Common myeloid progenitor, CD34-positive (primary cell): ENCODE data around the gene DDX43. TPM values are rescaled to one million over a fixed set of nuclear protein-coding genes. Genes with fewer than 3 reads are reported as not detected.

Experiments used
- CTCF ChIA-PET: fragments of 350-600 bp; sonication (Branson Sonifier 250); formaldehyde crosslinking; loops from one replicate; lab custom pipeline; 2021; ENCODE audit warnings: antibody characterized with exemption; lab: Charles Lee
- POLR2A ChIA-PET: fragments of 350-600 bp; sonication (Branson Sonifier 250); formaldehyde crosslinking; loops from one replicate; lab custom pipeline; 2021; ENCODE audit warnings: antibody characterized with exemption; lab: Charles Lee
- DNase-seq, 3 donors: peaks; one replicate each; pipeline versions ENCODE4 v3.0.0 to v3.0.0-alpha.2; 2013
- H3K27ac ChIP-seq, 2 experiments: 1 replicate in 1 of 2; 2 replicates in 1 of 2; pipeline ENCODE4 v1.7.0; 2013; ENCODE audit warnings: inconsistent platforms in 2 of 2, low read length in 2 of 2, mild to moderate bottlenecking in 2 of 2, low read depth in 1 of 2, moderate library complexity in 1 of 2; ENCODE audit not compliant: severe bottlenecking in 2 of 2, insufficient read depth in 1 of 2, poor library complexity in 1 of 2
- H3K27me3 ChIP-seq, 5 experiments: replicated peaks in 2 of 5; 1 replicate in 3 of 5; 2 replicates in 2 of 5; pipeline versions ENCODE4 v1.6.1 to v1.7.0; 2013; ENCODE audit warnings: low read length in 4 of 5, mild to moderate bottlenecking in 2 of 5, moderate library complexity in 2 of 5, inconsistent platforms in 1 of 5; ENCODE audit not compliant: insufficient read depth in 5 of 5, control insufficient read depth in 4 of 5
- H3K36me3 ChIP-seq, 4 experiments: 1 replicate in 2 of 4; 2 replicates in 2 of 4; pipeline versions ENCODE4 v1.6.1 to v1.7.0; 2013; ENCODE audit warnings: low read length in 3 of 4, control low read depth in 1 of 4, mild to moderate bottlenecking in 1 of 4; ENCODE audit not compliant: control insufficient read depth in 4 of 4, insufficient read depth in 4 of 4
- H3K4me1 ChIP-seq, 4 experiments: 1 replicate in 3 of 4; 2 replicates in 1 of 4; pipeline versions ENCODE4 v1.6.1 to v1.7.1; 2013; ENCODE audit warnings: low read length in 3 of 4, mild to moderate bottlenecking in 3 of 4, control low read depth in 1 of 4, inconsistent platforms in 1 of 4, moderate library complexity in 1 of 4; ENCODE audit not compliant: control insufficient read depth in 4 of 4, insufficient read depth in 4 of 4; ENCODE audit errors: control extremely low read depth in 1 of 4
- H3K4me3 ChIP-seq, 7 experiments: 1 replicate in 4 of 7; 2 replicates in 3 of 7; pipeline versions ENCODE4 v1.5.1 to v1.7.0; 2013; ENCODE audit warnings: mild to moderate bottlenecking in 7 of 7, low read length in 6 of 7, moderate library complexity in 6 of 7, inconsistent platforms in 2 of 7, low read depth in 2 of 7, control low read depth in 1 of 7; ENCODE audit not compliant: insufficient read depth in 4 of 7, control insufficient read depth in 1 of 7; ENCODE audit errors: extremely low read depth in 1 of 7
- H3K9me3 ChIP-seq, 5 experiments: 1 replicate in 4 of 5; 2 replicates in 1 of 5; pipeline versions ENCODE4 v1.6.1 to v1.7.1; 2013; ENCODE audit warnings: low read length in 4 of 5, mild to moderate bottlenecking in 2 of 5, inconsistent platforms in 1 of 5, low read depth in 1 of 5, moderate library complexity in 1 of 5; ENCODE audit not compliant: control insufficient read depth in 4 of 5, insufficient read depth in 2 of 5; ENCODE audit errors: control extremely low read depth in 1 of 5
- WGBS: methylation state at CpG from one replicate; pipeline ENCODE4 v1.1.5; 2013; ENCODE audit not compliant: insufficient coverage; 5-methylcytosine and 5-hydroxymethylcytosine counted together
- polyA plus RNA-seq: library from polyadenylated mRNA; unstranded; fragments of 120-200 nt; gene quantifications from one replicate; pipeline ENCODE4 v1.2.1, GENCODE V29; 2013

Gene DDX43
- 0.22 TPM for polyA plus RNA-seq

DNA sequence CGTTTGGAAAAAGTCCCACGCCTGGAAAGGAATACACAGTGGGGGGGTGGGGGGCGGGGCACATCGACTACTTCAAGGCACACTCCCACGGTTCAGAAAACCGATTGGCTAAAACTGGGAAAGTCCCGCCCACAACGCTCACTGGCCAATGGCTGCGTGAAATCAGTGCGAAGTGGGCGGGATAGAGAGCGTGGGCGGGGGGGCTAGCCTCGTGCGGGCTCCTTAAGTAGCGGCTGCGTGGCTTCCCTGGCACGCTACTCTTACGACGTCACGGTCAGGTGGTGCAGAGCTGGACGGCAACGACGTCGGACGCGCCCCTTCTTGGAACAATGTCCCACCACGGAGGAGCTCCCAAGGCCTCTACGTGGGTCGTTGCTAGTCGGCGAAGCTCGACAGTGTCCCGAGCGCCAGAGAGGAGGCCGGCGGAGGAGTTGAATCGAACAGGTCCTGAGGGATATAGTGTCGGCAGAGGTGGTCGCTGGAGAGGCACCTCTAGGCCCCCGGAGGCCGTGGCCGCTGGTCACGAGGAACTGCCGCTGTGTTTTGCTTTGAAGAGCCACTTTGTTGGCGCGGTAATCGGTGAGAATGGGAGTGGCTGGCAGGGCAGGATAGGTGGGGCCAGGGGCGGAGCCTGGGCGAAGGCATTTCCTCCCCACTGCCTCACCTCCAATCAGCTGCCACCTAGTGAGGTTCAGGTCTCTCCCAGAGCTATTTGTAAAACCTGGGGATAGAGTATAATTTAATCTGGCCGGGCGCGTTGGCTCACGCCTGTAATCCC, at the start of gene DDX43:
Gene DDX43, plus strand, starts transcription at position 252 of the 778 bp plus-strand sequence. Its CDS starts 78 bp downstream, at position 330.
- Histone ChIP-seq H3K36me3 (no peaks in the 10 kb centered on the region), H3K4me3 (peak within 1 kb of the TSS in 2 of 7 experiments; percentile 26 to 28), H3K27ac (no peak within 1 kb of the TSS), H3K4me1 (peaks cover 0 to 4% (median 0%) of the 10 kb centered on the region in 4 experiments), H3K9me3 (no peaks in the 10 kb centered on the region), H3K27me3 (no peaks in the 10 kb centered on the region)
- peak; percentile 18 to 68 (median 51) for DNase-seq
- WGBS, result 90% methylated on average over 45 of the region's 54 CpGs
- ChIA-PET CTCF (interaction anchor here (1.4 kb wide), 1 partner anchor 69 kb away, joined by 3 read pairs; no protein-coding TSS in a partner anchor), POLR2A (no interaction called here)

DNA sequence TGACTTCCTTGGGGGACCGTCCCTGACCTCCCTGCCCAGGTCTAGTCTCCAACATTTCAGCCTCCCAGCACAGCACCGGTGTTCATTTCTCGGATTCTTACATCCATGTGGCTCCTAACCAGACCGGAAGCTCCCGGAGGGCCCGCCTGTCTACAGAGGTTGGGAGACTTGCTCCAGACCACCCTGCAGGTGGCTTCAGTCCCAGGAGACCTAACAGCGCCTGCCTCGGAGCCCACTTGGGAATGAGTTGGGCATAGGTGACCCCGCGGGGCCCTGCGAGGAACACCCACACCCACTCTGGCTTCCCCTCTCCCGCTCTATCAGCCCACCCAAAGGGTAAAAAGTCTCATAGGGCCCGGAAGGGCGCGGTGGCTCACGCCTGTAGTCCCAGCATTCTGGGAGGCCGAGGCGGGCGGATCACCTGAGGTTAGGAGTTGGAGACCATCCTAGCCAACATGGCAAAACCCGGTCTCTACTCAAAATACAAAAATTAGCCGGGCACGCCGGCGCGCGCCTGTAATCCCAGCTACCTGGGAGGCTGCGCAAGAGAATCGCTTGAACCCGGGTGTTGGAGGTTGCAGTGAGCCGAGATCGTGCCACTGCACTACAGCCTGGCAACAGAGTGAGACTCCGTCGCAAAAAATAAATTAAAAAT, 46.0 kb upstream of the DDX43 start:
- no peak overlapping the region for H3K4me3 ChIP-seq
- CTCF ChIA-PET, result no interaction called here
- DNase-seq, result no peak
- WGBS, result 84% methylated on average over 14 of the region's 33 CpGs
- POLR2A ChIA-PET, result no interaction called here
- H3K4me1 ChIP-seq, result no peaks in the 10 kb centered on the region
- peaks cover 12 to 57% (median 16%) of the 10 kb centered on the region in 5 experiments for H3K27me3 ChIP-seq
- no peaks in the 10 kb centered on the region for H3K36me3 ChIP-seq
- no peak overlapping the region for H3K27ac ChIP-seq
- H3K9me3 ChIP-seq, result peaks cover 0 to 5% (median 0%) of the 10 kb centered on the region in 5 experiments

DNA sequence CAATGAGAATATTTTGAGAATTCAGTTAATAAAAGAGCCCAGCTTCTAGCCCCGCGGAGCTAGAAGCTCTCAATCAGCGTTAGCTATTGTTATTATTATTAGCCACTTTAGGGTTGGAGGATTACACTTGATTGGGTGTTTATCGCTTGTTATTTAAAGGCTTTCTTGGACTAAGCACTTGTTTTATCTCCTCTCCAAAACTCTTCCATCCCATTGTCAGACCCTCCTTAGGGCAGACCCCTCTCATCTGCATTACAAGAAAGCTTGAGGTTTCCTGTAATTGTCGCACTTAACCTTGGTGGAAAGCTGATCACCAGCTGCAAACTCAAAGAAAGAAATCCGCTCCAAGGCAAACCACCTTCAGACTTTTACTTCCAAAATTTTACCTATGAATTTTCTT, 45.3 kb upstream of the DDX43 start:
- Histone ChIP-seq H3K4me3 (no peak overlapping the region), H3K36me3 (no peaks in the 10 kb centered on the region), H3K4me1 (no peaks in the 10 kb centered on the region), H3K9me3 (peaks cover 0 to 8% (median 0%) of the 10 kb centered on the region in 5 experiments), H3K27ac (no peak overlapping the region), H3K27me3 (peaks cover 12 to 60% (median 16%) of the 10 kb centered on the region in 5 experiments)
- CTCF ChIA-PET, result no interaction called here
- POLR2A ChIA-PET, result no interaction called here
- no peak for DNase-seq
- 60% methylated on average over 1 of the region's 6 CpGs for WGBS

DNA sequence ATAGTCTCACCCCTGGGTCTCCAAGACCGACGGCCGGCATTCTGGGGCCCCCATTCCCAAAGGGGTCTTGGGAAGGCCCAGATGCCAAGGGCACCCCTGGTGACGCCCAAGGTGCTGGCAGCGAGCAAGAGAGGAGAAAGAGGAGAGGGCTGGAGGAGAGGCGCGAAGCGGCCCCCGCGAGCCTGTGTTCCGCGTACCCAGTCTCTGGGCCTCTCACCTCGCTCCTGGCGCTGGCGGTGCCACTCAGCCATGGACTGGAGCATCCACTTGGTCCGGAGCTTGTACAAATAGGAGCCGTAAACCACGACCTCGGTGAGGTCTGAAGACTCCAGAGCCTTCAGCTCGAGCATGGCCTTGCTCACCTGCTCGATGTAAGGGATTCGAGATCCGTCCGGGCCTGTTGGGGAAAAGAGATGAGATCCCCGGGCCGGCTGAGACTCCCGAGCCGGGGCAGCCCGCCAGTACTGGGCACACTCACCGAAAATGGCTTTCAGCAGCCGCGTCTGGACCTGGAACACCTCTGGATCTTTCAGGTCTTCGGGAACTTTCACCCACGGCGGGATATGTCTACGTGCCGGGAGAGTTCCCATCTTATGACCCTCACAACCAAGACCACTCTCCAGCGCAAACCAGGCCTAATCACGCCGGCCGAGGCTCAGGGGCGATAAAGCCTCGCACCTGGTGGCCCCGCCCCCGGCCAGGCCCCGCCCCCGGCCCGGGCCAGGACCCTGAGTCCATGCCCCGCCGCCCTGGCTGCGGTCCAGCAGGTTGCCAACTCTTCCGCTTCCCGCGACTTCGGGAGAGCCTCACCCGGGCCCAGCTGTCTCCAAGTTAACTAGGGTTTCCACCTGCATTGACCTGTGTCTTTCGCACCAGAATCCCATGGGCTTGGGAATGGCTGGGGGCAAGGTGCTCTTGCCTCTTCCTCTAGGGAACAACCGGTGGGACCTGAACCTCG, 40.7 kb upstream of the DDX43 start, which contains the start of gene DPPA5:
Gene DPPA5, minus strand, starts transcription at position 641 of the 958 bp plus-strand sequence. Its CDS starts 51 bp downstream, at position 590.
- Histone ChIP-seq H3K27ac (no peak within 1 kb of the TSS), H3K27me3 (peaks cover 6 to 38% (median 13%) of the 10 kb centered on the region in 5 experiments), H3K9me3 (peaks cover 0 to 8% (median 0%) of the 10 kb centered on the region in 5 experiments), H3K4me3 (no peak within 1 kb of the TSS), H3K4me1 (no peaks in the 10 kb centered on the region), H3K36me3 (no peaks in the 10 kb centered on the region)
- ChIA-PET CTCF (no interaction called here), POLR2A (no interaction called here)
- WGBS, result 96% methylated on average over 50 of the region's 59 CpGs
- no peak for DNase-seq

DNA sequence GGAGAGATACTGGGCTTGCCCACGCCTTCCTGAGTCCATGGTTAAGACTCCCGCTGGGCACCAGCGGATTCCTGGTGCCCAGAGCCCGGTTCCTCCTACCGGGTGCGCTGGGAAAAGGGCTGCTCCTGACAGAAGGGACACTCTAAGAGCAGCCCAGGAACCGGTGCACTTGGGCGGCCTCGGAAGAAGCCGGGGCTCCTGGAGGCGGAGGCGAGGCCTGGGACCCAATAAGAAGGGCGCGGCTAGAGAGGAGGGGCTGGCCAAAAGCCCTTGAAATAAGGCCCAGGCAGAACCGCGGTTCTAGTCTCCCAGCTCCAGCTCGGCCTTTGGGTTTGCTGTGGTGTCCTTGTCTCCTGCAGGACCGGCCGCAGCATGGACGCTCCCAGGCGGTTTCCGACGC, 32.3 kb upstream of the DDX43 start, which contains the start of gene KHDC3L:
Gene KHDC3L, plus strand, starts transcription at position 301 of the 400 bp plus-strand sequence. Its CDS starts 72 bp downstream, at position 373.
- Histone ChIP-seq H3K27ac (no peak within 1 kb of the TSS), H3K36me3 (no peaks in the 10 kb centered on the region), H3K9me3 (peaks cover 0 to 2% (median 0%) of the 10 kb centered on the region in 5 experiments), H3K4me1 (no peaks in the 10 kb centered on the region), H3K27me3 (no peaks in the 10 kb centered on the region), H3K4me3 (no peak within 1 kb of the TSS)
- POLR2A ChIA-PET, result no interaction called here
- CTCF ChIA-PET, result no interaction called here
- 94% methylated on average over 19 of the region's 23 CpGs for WGBS
- no peak for DNase-seq

DNA sequence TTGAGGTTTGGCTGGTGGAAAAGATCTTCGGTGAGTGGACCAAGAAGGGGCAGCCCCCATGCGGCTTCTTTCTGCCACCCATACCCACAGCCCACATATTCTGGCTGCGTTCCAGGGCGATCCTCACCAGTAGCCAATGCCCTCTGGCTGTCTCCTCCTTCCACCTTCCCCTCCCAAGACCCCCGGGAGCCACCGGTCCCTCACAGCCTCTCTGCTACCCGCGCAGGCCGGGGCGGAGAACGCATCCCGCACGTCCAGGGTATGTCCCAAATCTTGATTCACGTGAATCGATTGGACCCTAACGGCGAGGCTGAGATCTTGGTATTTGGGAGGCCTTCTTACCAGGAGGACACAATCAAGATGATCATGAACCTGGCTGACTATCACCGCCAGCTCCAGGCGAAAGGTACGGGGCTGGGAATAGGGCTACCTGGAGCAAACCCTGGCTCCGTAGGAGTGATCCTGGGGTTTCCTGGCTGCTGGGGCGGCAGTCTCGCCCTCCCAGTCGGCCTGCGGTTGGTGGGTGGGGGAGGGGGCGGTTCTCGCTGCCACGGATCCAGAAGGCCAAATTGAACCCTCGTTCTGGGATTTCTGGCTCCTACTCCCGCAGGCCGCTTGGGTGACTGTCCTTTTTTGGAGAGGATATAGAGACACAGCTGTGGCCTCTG, 31.6 kb upstream of the DDX43 start:
- ChIA-PET CTCF (no interaction called here), POLR2A (no interaction called here)
- Histone ChIP-seq H3K4me1 (no peaks in the 10 kb centered on the region), H3K27ac (no peak overlapping the region), H3K4me3 (no peak overlapping the region), H3K36me3 (no peaks in the 10 kb centered on the region), H3K27me3 (no peaks in the 10 kb centered on the region), H3K9me3 (peaks cover 0 to 2% (median 0%) of the 10 kb centered on the region in 5 experiments)
- no peak for DNase-seq
- WGBS, result over 99% methylated on average over 30 of the region's 31 CpGs
